Neuronal stem cell (in vitro differentiated cells): Measurements from ENCODE around the gene SIAH3. TPM values are rescaled to one million over a fixed set of nuclear protein-coding genes. Genes with fewer than 3 reads are reported as not detected.
A peak's percentile ranks its signal among the peaks of the same experiment; 100 is the strongest.

ENCODE experiments used
- DNase-seq: peaks from one replicate; pipeline ENCODE4 v3.0.0-alpha.2; 2013; ENCODE audit warnings: low spot score
- H2AFZ ChIP-seq: one replicate; pipeline ENCODE4 v1.6.1; 2013; ENCODE audit warnings: mild to moderate bottlenecking, low read length, inconsistent platforms
- H2AK5ac ChIP-seq: 2 replicates; pipeline ENCODE4 v1.6.1; 2013; ENCODE audit warnings: low read depth, mild to moderate bottlenecking, inconsistent platforms, low read length, moderate library complexity, mixed read lengths
- H2BK120ac ChIP-seq: 2 replicates; pipeline ENCODE4 v1.6.1; 2013; ENCODE audit warnings: low read depth, mild to moderate bottlenecking, inconsistent platforms, low read length, moderate library complexity, mixed read lengths
- H2BK12ac ChIP-seq: one replicate; pipeline ENCODE4 v1.6.1; 2013; ENCODE audit warnings: low read length, inconsistent platforms
- H2BK15ac ChIP-seq: 2 replicates; pipeline ENCODE4 v1.6.1; 2013; ENCODE audit warnings: mild to moderate bottlenecking, low read length, inconsistent platforms, mixed read lengths
- H2BK5ac ChIP-seq: one replicate; pipeline ENCODE4 v1.6.1; 2013; ENCODE audit warnings: inconsistent platforms, mild to moderate bottlenecking, low read length, moderate library complexity
- H3K14ac ChIP-seq: one replicate; pipeline ENCODE4 v1.6.1; 2013; ENCODE audit warnings: low read length, inconsistent platforms
- H3K18ac ChIP-seq: 2 replicates; pipeline ENCODE4 v1.6.1; 2013; ENCODE audit warnings: low read length, inconsistent platforms
- H3K23ac ChIP-seq: 2 replicates; pipeline ENCODE4 v1.6.1; 2013; ENCODE audit warnings: low read depth, mild to moderate bottlenecking, mixed read lengths, low read length, inconsistent platforms; ENCODE audit not compliant: poor library complexity
- H3K27ac ChIP-seq: replicated peaks from 3 replicates; pipeline ENCODE4 v1.5.1; 2013; ENCODE audit warnings: low read length, inconsistent platforms
- H3K27me3 ChIP-seq, 3 experiments: 2 replicates each; pipeline ENCODE4 v1.6.1; 2013; ENCODE audit warnings: low read length in 3 of 3, mild to moderate bottlenecking in 2 of 3, inconsistent platforms in 1 of 3, low read depth in 1 of 3, mixed read lengths in 1 of 3, moderate library complexity in 1 of 3; ENCODE audit not compliant: control insufficient read depth in 3 of 3, insufficient read depth in 3 of 3
- H3K36me3 ChIP-seq, 2 donors: replicated peaks in 1 of 2; 2 replicates each; pipeline ENCODE4 v1.6.1; 2013; ENCODE audit warnings: low read length in 2 of 2; ENCODE audit not compliant: control insufficient read depth in 2 of 2, insufficient read depth in 2 of 2
- H3K4ac ChIP-seq: 2 replicates; pipeline ENCODE4 v1.6.1; 2013; ENCODE audit warnings: inconsistent platforms, mild to moderate bottlenecking, low read length, moderate library complexity
- H3K4me1 ChIP-seq, 2 donors: 1 replicate in 1 of 2; 2 replicates in 1 of 2; pipeline ENCODE4 v1.6.1; 2013; ENCODE audit warnings: low read length in 2 of 2, low read depth in 1 of 2; ENCODE audit not compliant: control insufficient read depth in 2 of 2, insufficient read depth in 1 of 2
- H3K4me2 ChIP-seq: one replicate; pipeline ENCODE4 v1.6.1; 2013; ENCODE audit warnings: mild to moderate bottlenecking, low read length, inconsistent platforms; ENCODE audit not compliant: insufficient read depth, poor library complexity, severe bottlenecking
- H3K4me3 ChIP-seq, 2 donors: 2 replicates each; pipeline ENCODE4 v1.5.1; 2013; ENCODE audit warnings: low read length in 2 of 2, mild to moderate bottlenecking in 2 of 2, inconsistent platforms in 1 of 2, moderate library complexity in 1 of 2
- H3K79me1 ChIP-seq: one replicate; pipeline ENCODE4 v1.6.1; 2013; ENCODE audit warnings: low read depth, mild to moderate bottlenecking, inconsistent platforms, low read length, moderate library complexity
- H3K9ac ChIP-seq: one replicate; pipeline ENCODE4 v1.6.1; 2013; ENCODE audit warnings: mild to moderate bottlenecking, low read depth, low read length, inconsistent platforms; ENCODE audit not compliant: poor library complexity
- H3K9me3 ChIP-seq, 2 donors: replicated peaks in 1 of 2; 2 replicates each; pipeline versions ENCODE3 to v1.6.1; 2013; ENCODE audit warnings: low read length in 2 of 2, mild to moderate bottlenecking in 2 of 2, inconsistent platforms in 1 of 2, low read depth in 1 of 2, mixed read lengths in 1 of 2, moderate library complexity in 1 of 2; ENCODE audit not compliant: control insufficient read depth in 2 of 2, insufficient read depth in 1 of 2
- H4K8ac ChIP-seq: one replicate; pipeline ENCODE4 v1.6.1; 2013; ENCODE audit warnings: low read depth, mild to moderate bottlenecking, inconsistent platforms, low read length, moderate library complexity
- H4K91ac ChIP-seq: one replicate; pipeline ENCODE4 v1.6.1; 2013; ENCODE audit warnings: low read length, low read depth, mild to moderate bottlenecking, inconsistent platforms; ENCODE audit not compliant: poor library complexity
- WGBS, 2 donors: extraction: QIAGEN DNeasy Blood & Tissue Kit; methylation state at CpG; one replicate each; pipeline ENCODE4 v1.1.7; 2013; ENCODE audit warnings: missing lambda C conversion rate in 2 of 2, mixed read lengths in 1 of 2; ENCODE audit not compliant: insufficient read length in 2 of 2, insufficient replicate concordance in 1 of 2; ENCODE audit errors: extremely low coverage in 2 of 2; 5-methylcytosine and 5-hydroxymethylcytosine counted together
- small RNA-seq: library from polyadenylated mRNA; stranded (forward); fragments of <200 nt; extraction: miRNeasy Mini kit (QIAGEN cat#:217004); gene quantifications from one replicate; pipeline ENCODE3, GENCODE V24; 2013; ENCODE audit not compliant: insufficient read depth

Gene SIAH3

DNA sequence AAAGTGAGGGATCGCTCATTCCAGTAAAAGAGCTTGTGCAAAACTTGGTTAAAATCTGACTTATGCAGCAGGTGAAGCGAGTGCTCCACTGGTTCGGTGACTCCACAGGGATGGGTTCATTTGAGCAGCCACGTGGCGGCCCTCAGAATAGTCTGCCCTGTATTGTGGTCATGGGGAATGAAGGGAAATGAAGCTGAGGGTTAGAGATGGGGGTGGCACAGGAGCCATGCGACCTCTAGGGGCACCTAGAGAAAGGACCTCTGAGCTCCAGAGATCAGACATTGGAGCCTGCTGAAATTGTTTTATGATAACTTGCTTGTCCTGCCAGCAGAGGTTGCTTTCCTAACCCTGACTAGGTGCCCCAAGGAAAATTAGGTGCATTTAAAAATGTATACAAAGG, 122.8 kb downstream of the SIAH3 start:
- WGBS, 2 donors = no CpG with 5 or more reads among the region's 6 CpGs
- Histone ChIP-seq H4K91ac (no peak overlapping the region), H3K4me1 (no peaks in the 10 kb centered on the region), H3K9me3 (no peaks in the 10 kb centered on the region), H3K23ac (no peak overlapping the region), H3K27me3 (peaks cover 0 to 5% (median 0%) of the 10 kb centered on the region in 3 experiments), H2BK12ac (no peak overlapping the region), H2AK5ac (no peak overlapping the region), H3K4me3 (no peak overlapping the region), H2BK120ac (no peak overlapping the region), H3K36me3 (no peaks in the 10 kb centered on the region), H3K4me2 (no peak overlapping the region), H2BK15ac (no peak overlapping the region), H2AFZ (peak overlapping the region; percentile 44), H4K8ac (no peak overlapping the region), H2BK5ac (no peak overlapping the region), H3K18ac (no peak overlapping the region), H3K27ac (no peak overlapping the region), H3K4ac (no peak overlapping the region), H3K14ac (no peak overlapping the region), H3K9ac (no peak overlapping the region), H3K79me1 (no peaks in the 10 kb centered on the region)
- DNase-seq = no peak

Small RNAs within 50 kb of the gene (small RNA-seq; reads per million reads assigned to genes)
- gene RF00017 = not detected
